ENCODE measurements around the gene HMGCL. TPM values are rescaled to one million over a fixed set of nuclear protein-coding genes. Genes with fewer than 3 reads are reported as not detected.
A peak's percentile ranks its signal among the peaks of the same experiment; 100 is the strongest.

HMGCL gene
- total and polyA plus RNA-seq, 2 of the 13 experiments (the other 11 are each of a cell fraction or from before 2014, with no cell fraction given) = 21.3 to 41.4 TPM

GRCh38 chr1:23799570-23800399 is 25.4 kb downstream of the HMGCL start (continued):
- TF ChIP-seq AKNA (CRISPR knock-in tag; IDR thresholded peaks at IDR 0.05; ENCODE audit: borderline replicate concordance) (no peak), PTBP1 (IDR thresholded peaks at IDR 0.05; ENCODE audit: low read depth, low read length, poor library complexity, severe bottlenecking) (no peak), ZEB1 (IDR thresholded peaks at IDR 0.05; ENCODE audit: insufficient replicate concordance, low read depth) (no peak), ATF1 (CRISPR knock-in tag; IDR thresholded peaks at IDR 0.05) (no peak), CBX1 (IDR thresholded peaks at IDR 0.05; ENCODE audit: low read depth) (no peak), POLR2AphosphoS5 (IDR thresholded peaks at IDR 0.05; ENCODE audit: low read depth, low read length) (no peak; the same call in 1 of the 2 replicates), IRF9 (CRISPR knock-in tag; IDR thresholded peaks at IDR 0.05; ENCODE audit: borderline replicate concordance) (no peak), ZNF331 (CRISPR knock-in tag; IDR thresholded peaks at IDR 0.05) (no peak), ELF1 (CRISPR knock-in tag; IDR thresholded peaks at IDR 0.05) (peak; percentile 76), ZNF34 (CRISPR knock-in tag; IDR thresholded peaks at IDR 0.05; ENCODE audit: borderline replicate concordance) (no peak), PHF21A (CRISPR knock-in tag; IDR thresholded peaks at IDR 0.05) (no peak), NR3C1 (CRISPR knock-in tag; IDR thresholded peaks at IDR 0.05) (no peak), TP53 (CRISPR knock-in tag; conservative IDR thresholded peaks at IDR 0.05) (no peak), SMC3 (IDR thresholded peaks at IDR 0.05; ENCODE audit: low read length) (no peak), HOXA5 (CRISPR knock-in tag; IDR thresholded peaks at IDR 0.05) (no peak), SSRP1 (CRISPR knock-in tag; IDR thresholded peaks at IDR 0.05) (no peak), ZMYM4 (CRISPR knock-in tag; IDR thresholded peaks at IDR 0.05) (no peak), ZBTB43 (CRISPR knock-in tag; conservative IDR thresholded peaks at IDR 0.05) (no peak), FOXC1 (CRISPR knock-in tag; IDR thresholded peaks at IDR 0.05; ENCODE audit: borderline replicate concordance) (no peak), REPIN1 (CRISPR knock-in tag; IDR thresholded peaks at IDR 0.05; ENCODE audit: borderline replicate concordance, low read depth) (no peak), GMEB2 (CRISPR knock-in tag; IDR thresholded peaks at IDR 0.05; ENCODE audit: low read depth) (no peak)
